ENCODE data around the gene METTL6. TPM values are rescaled to one million over a fixed set of nuclear protein-coding genes. Genes with fewer than 3 reads are reported as not detected.

Gene METTL6, protein sequence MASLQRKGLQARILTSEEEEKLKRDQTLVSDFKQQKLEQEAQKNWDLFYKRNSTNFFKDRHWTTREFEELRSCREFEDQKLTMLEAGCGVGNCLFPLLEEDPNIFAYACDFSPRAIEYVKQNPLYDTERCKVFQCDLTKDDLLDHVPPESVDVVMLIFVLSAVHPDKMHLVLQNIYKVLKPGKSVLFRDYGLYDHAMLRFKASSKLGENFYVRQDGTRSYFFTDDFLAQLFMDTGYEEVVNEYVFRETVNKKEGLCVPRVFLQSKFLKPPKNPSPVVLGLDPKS
- 26.7 and 33.0 TPM in 2 replicates for total RNA-seq

GRCh38 chr3:15427182-15427880 is at the start of gene METTL6, which contains the start of gene EAF1:
Gene METTL6, minus strand, starts transcription at chr3:15427544. Its CDS starts 1,033 bp downstream, at chr3:15426511.
Gene EAF1, plus strand, starts transcription at chr3:15427598. Its CDS starts 182 bp downstream, at chr3:15427780.

Other genes starting within 250 kb of the METTL6 start
- 42.6 and 52.1 TPM in 2 replicates for gene CAPN7, start 221.3 kb downstream of the METTL6 start, total RNA-seq
- gene SH3BP5, start 95.0 kb downstream of the METTL6 start, total RNA-seq, result 4.5 and 7.2 TPM in 2 replicates
- gene EAF1, start 54 bp upstream of the METTL6 start, total RNA-seq, result 37.6 and 44.8 TPM in 2 replicates
- under 0.01 TPM in 2 replicates for gene COLQ, start 94.2 kb upstream of the METTL6 start, total RNA-seq
- gene HACL1, start 174.0 kb upstream of the METTL6 start, total RNA-seq, result 18.3 and 21.9 TPM in 2 replicates
- gene BTD, start 174.2 kb upstream of the METTL6 start, total RNA-seq, result 14.7 and 16.4 TPM in 2 replicates